ENCODE results near the gene ATP1A1. TPM values are rescaled to one million over a fixed set of nuclear protein-coding genes. Genes with fewer than 3 reads are reported as not detected.

The ATP1A1 gene
- total and polyA plus RNA-seq, 4 experiments from 2014 or later: 46.5 to 256 (median 163) TPM

GRCh38 chr1:116396769-116397168 lies 23.7 kb downstream of the ATP1A1 start:
- Mint-ChIP-seq H3K36me3 (peaks cover 91 to 97% of the 10 kb centered on the region in 2 donors), H3K27ac (peak overlapping the region in 3 of 7 donors; percentile 11 to 22 (median 22)), H3K9me3 (peaks cover 0 to 3% (median 0%) of the 10 kb centered on the region in 8 donors), H3K4me3 (no peak overlapping the region), H3K27me3 (no peaks in the 10 kb centered on the region), H3K4me1 (peaks cover 12 to 30% (median 21%) of the 10 kb centered on the region in 4 donors)
- no peaks in the 10 kb centered on the region for H3K27me3 ChIP-seq (ENCODE audit: insufficient read depth, low read length)
- no peak overlapping the region for H3K27ac ChIP-seq (ENCODE audit: low read depth, low read length)
- ChIA-PET CTCF (ENCODE audit: partially characterized antibody) (interaction anchor here (1.6 to 3.7 kb wide), 2 partner anchors 87 to 164 kb away, joined by 5 to 16 read pairs; no protein-coding TSS in a partner anchor), POLR2A (ENCODE audit: partially characterized antibody) (interaction anchor here (0.9 kb wide), 1 partner anchor 172 kb away, joined by 3 read pairs; no protein-coding TSS in a partner anchor)
- no peak overlapping the region for H3K4me3 ChIP-seq (ENCODE audit: low read length in 2 of 2)
- no peak for DNase-seq
- peaks cover 3% of the 10 kb centered on the region for H3K4me1 ChIP-seq (ENCODE audit: insufficient read depth, low read length)
- H3K9me3 ChIP-seq (ENCODE audit: control insufficient read depth in 1 of 2, low read length in 2 of 2): no peaks in the 10 kb centered on the region
- intact Hi-C loops (cut with micrococcal nuclease): no loop called here
- peaks cover 94% of the 10 kb centered on the region for H3K36me3 ChIP-seq (ENCODE audit: insufficient read depth, low read length)

- Histone ChIP-seq H3K9me3 (ENCODE audit: control insufficient read depth in 1 of 2, low read length in 2 of 2) (no peaks in the 10 kb centered on the region), H3K4me3 (ENCODE audit: low read length in 2 of 2) (no peak overlapping the region), H3K4me1 (ENCODE audit: insufficient read depth, low read length) (peaks cover 11% of the 10 kb centered on the region), H3K36me3 (ENCODE audit: insufficient read depth, low read length) (peaks cover 94% of the 10 kb centered on the region), H3K27ac (ENCODE audit: low read depth, low read length) (no peak overlapping the region), H3K27me3 (ENCODE audit: insufficient read depth, low read length) (no peaks in the 10 kb centered on the region)
- no peak for DNase-seq
- peak overlapping the region in 3 of 7 donors; percentile 43 to 64 (median 63) for H3K27ac Mint-ChIP-seq
- H3K4me3 Mint-ChIP-seq: no peak overlapping the region
- peaks cover 0 to 3% (median 0%) of the 10 kb centered on the region in 8 donors for H3K9me3 Mint-ChIP-seq
- intact Hi-C loops (cut with micrococcal nuclease): no loop called here
- H3K27me3 Mint-ChIP-seq: no peaks in the 10 kb centered on the region
- CTCF ChIA-PET (ENCODE audit: partially characterized antibody): interaction anchor here (0.7 to 3.7 kb wide), 4 partner anchors 49 to 167 kb away, joined by 3 to 16 read pairs (median 4); no protein-coding TSS in a partner anchor
- POLR2A ChIA-PET (ENCODE audit: partially characterized antibody): interaction anchor here (0.6 to 1.3 kb wide), 3 partner anchors 13 to 171 kb away, joined by 3 to 5 read pairs (median 3); no protein-coding TSS in a partner anchor
- peaks cover 12 to 31% (median 21%) of the 10 kb centered on the region in 4 donors for H3K4me1 Mint-ChIP-seq
- H3K36me3 Mint-ChIP-seq: peaks cover 89 to 97% of the 10 kb centered on the region in 2 donors
Observed at GRCh38 chr1:116397728-116398127, 24.7 kb downstream of the ATP1A1 start.

GRCh38 chr1:116400780-116401179 lies 27.7 kb downstream of the ATP1A1 start:
- no peak for DNase-seq
- ChIA-PET POLR2A (ENCODE audit: partially characterized antibody) (interaction anchor here (1.0 to 3.9 kb wide), 3 partner anchors 9 to 25 kb away, joined by 4 to 19 read pairs (median 15); no protein-coding TSS in a partner anchor), CTCF (ENCODE audit: partially characterized antibody) (interaction anchor here (1.2 to 2.3 kb wide), 2 partner anchors 84 to 262 kb away, joined by 5 to 12 read pairs; no protein-coding TSS in a partner anchor)
- intact Hi-C loops (cut with micrococcal nuclease): no loop called here
- peaks cover 0 to 3% (median 0%) of the 10 kb centered on the region in 8 donors for H3K9me3 Mint-ChIP-seq
- Histone ChIP-seq H3K4me3 (ENCODE audit: low read length in 2 of 2) (no peak overlapping the region), H3K36me3 (ENCODE audit: insufficient read depth, low read length) (peaks cover 95% of the 10 kb centered on the region), H3K27ac (ENCODE audit: low read depth, low read length) (no peak overlapping the region), H3K4me1 (ENCODE audit: insufficient read depth, low read length) (peaks cover 11% of the 10 kb centered on the region), H3K27me3 (ENCODE audit: insufficient read depth, low read length) (no peaks in the 10 kb centered on the region), H3K9me3 (ENCODE audit: control insufficient read depth in 1 of 2, low read length in 2 of 2) (no peaks in the 10 kb centered on the region)
- H3K27me3 Mint-ChIP-seq: no peaks in the 10 kb centered on the region
- H3K4me1 Mint-ChIP-seq: peaks cover 9 to 28% (median 19%) of the 10 kb centered on the region in 4 donors
- no peak overlapping the region for H3K4me3 Mint-ChIP-seq
- peak overlapping the region; percentile 28 to 77 (median 62) for H3K27ac Mint-ChIP-seq
- H3K36me3 Mint-ChIP-seq: peaks cover 93 to 100% of the 10 kb centered on the region in 2 donors

DNA sequence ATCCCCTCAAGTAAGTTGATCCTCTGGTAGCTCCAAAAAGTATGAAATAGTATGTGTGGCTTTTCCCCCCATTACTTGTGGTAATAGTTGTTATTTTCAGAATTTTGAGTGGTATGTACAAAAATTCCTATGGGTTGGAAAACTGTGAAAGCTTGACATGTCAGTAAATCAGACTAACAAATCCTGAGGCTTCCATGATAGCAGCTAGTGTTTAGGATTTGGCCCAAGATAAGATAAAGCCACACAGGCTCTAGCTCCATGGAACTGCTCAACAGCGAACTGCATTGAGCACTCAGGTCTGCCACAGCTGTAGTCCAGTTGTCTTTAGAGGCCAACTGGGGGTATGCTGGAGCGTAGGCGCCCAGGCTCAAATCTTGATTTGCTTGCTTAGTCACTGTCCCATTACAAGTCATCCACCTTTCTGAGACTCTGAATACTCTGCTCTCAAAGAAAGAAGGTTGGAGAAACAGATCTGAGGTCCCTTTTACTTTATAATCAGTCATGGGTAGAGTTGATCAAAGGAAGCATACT lies 28.7 kb downstream of the ATP1A1 start:
- H3K27ac ChIP-seq (ENCODE audit: low read depth, low read length): no peak overlapping the region
- H3K4me3 ChIP-seq (ENCODE audit: low read length in 2 of 2): no peak overlapping the region
- H3K9me3 ChIP-seq (ENCODE audit: control insufficient read depth in 1 of 2, low read length in 2 of 2): no peaks in the 10 kb centered on the region
- Mint-ChIP-seq H3K4me1 (peaks cover 10 to 31% (median 21%) of the 10 kb centered on the region in 4 donors), H3K36me3 (peaks cover 92 to 99% of the 10 kb centered on the region in 2 donors), H3K4me3 (no peak overlapping the region), H3K27me3 (no peaks in the 10 kb centered on the region), H3K27ac (peak overlapping the region in 6 of 7 donors; percentile 23 to 89 (median 52)), H3K9me3 (peaks cover 0 to 3% (median 0%) of the 10 kb centered on the region in 8 donors)
- peaks cover 91% of the 10 kb centered on the region for H3K36me3 ChIP-seq (ENCODE audit: insufficient read depth, low read length)
- no peaks in the 10 kb centered on the region for H3K27me3 ChIP-seq (ENCODE audit: insufficient read depth, low read length)
- ChIA-PET CTCF (ENCODE audit: partially characterized antibody) (interaction anchor here (0.8 to 2.4 kb wide), 5 partner anchors 11 to 263 kb away, joined by 3 to 12 read pairs (median 6); no protein-coding TSS in a partner anchor), POLR2A (ENCODE audit: partially characterized antibody) (interaction anchor here (0.7 to 3.9 kb wide), 7 partner anchors 10 to 251 kb away, joined by 3 to 19 read pairs (median 4); no protein-coding TSS in a partner anchor)
- H3K4me1 ChIP-seq (ENCODE audit: insufficient read depth, low read length): peaks cover 11% of the 10 kb centered on the region
- DNase-seq: no peak
- intact Hi-C loops (cut with micrococcal nuclease): no loop called here

DNA sequence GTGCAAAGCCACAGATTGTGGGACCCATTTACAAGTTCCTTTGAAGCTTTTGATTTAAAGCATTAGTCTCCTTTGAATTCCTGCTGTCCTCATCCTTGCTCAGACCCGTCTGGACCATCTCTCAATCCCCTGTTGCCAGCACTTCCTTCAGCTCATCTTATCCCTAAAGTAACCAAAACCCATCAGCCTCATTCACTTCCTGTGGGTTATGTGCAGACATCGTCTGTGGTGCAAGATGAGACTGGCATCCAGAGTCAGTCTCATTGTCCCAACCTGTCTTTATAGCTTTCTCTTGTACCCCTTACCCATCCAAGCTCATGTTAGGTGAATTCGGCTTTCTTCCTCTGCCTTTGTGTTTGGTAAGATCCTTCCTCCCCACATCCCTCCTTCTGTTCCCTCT lies 29.3 kb downstream of the ATP1A1 start:
- no peak for DNase-seq
- peaks cover 12 to 37% (median 22%) of the 10 kb centered on the region in 4 donors for H3K4me1 Mint-ChIP-seq
- CTCF ChIA-PET (ENCODE audit: partially characterized antibody): interaction anchor here (0.8 to 2.4 kb wide), 4 partner anchors 12 to 83 kb away, joined by 3 to 12 read pairs (median 7); no protein-coding TSS in a partner anchor

DNA sequence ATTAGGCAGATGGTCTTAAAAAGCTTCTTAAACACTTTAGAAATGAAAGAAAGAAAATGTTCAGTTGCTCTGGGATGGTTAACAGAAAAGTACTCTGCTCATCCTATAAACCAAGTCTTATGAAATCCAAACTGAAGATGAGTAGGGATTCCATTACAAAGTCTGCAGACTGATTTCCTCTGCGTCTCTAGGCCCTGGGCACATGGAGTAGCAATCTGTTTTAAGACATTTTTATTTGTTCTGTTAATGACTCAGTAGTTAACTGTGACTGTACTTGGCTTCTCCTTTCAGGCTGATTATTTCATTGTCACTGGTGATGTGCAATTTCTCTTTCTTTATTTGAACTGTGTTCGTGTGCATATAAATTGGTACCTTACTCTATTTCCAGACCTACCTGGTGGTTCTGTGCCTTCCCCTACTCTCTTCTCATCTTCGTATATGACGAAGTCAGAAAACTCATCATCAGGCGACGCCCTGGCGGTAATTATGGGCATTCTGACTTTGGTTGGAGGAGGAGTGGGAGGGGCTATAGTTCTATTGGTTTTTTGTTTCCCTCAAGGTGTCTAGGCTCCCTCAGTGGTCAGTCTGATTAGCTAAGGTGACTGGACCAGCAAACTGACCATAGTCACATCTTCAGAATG lies 30.6 kb downstream of the ATP1A1 start:
- Histone ChIP-seq H3K36me3 (ENCODE audit: insufficient read depth, low read length) (peaks cover 75% of the 10 kb centered on the region), H3K27ac (ENCODE audit: low read depth, low read length) (no peak overlapping the region), H3K9me3 (ENCODE audit: control insufficient read depth in 1 of 2, low read length in 2 of 2) (no peaks in the 10 kb centered on the region), H3K4me3 (ENCODE audit: low read length in 2 of 2) (no peak overlapping the region), H3K4me1 (ENCODE audit: insufficient read depth, low read length) (peaks cover 11% of the 10 kb centered on the region), H3K27me3 (ENCODE audit: insufficient read depth, low read length) (no peaks in the 10 kb centered on the region)
- intact Hi-C loops (cut with micrococcal nuclease): no loop called here
- H3K4me3 Mint-ChIP-seq: no peak overlapping the region
- ChIA-PET CTCF (ENCODE audit: partially characterized antibody) (interaction anchor here (1.0 to 2.4 kb wide), 2 partner anchors 13 to 14 kb away, joined by 3 to 8 read pairs; no protein-coding TSS in a partner anchor), POLR2A (ENCODE audit: partially characterized antibody) (interaction anchor here (0.6 to 3.9 kb wide), 2 partner anchors 15 to 151 kb away, joined by 3 to 19 read pairs; no protein-coding TSS in a partner anchor)
- H3K36me3 Mint-ChIP-seq: peaks cover 84 to 96% of the 10 kb centered on the region in 2 donors
- no peaks in the 10 kb centered on the region for H3K27me3 Mint-ChIP-seq
- H3K4me1 Mint-ChIP-seq: peaks cover 12 to 40% (median 24%) of the 10 kb centered on the region in 4 donors
- no peak for DNase-seq
- peaks cover 0 to 4% (median 0%) of the 10 kb centered on the region in 8 donors for H3K9me3 Mint-ChIP-seq
- H3K27ac Mint-ChIP-seq: peak overlapping the region in 4 of 7 donors; percentile 12 to 88 (median 38)

More for the DNA sequence above, 29.3 kb downstream of the ATP1A1 start:
- Histone ChIP-seq H3K4me3 (ENCODE audit: low read length in 2 of 2) (no peak overlapping the region), H3K36me3 (ENCODE audit: insufficient read depth, low read length) (peaks cover 88% of the 10 kb centered on the region), H3K27ac (ENCODE audit: low read depth, low read length) (peak overlapping the region; percentile 5), H3K4me1 (ENCODE audit: insufficient read depth, low read length) (peaks cover 11% of the 10 kb centered on the region), H3K27me3 (ENCODE audit: insufficient read depth, low read length) (no peaks in the 10 kb centered on the region), H3K9me3 (ENCODE audit: control insufficient read depth in 1 of 2, low read length in 2 of 2) (no peaks in the 10 kb centered on the region)
- intact Hi-C loops (cut with micrococcal nuclease): no loop called here
- Mint-ChIP-seq H3K4me3 (peak overlapping the region in 2 of 8 donors; percentile 16 to 35), H3K36me3 (peaks cover 91 to 99% of the 10 kb centered on the region in 2 donors), H3K27me3 (no peaks in the 10 kb centered on the region), H3K9me3 (peaks cover 0 to 3% (median 0%) of the 10 kb centered on the region in 8 donors), H3K27ac (peak overlapping the region; percentile 4 to 93 (median 86))
- POLR2A ChIA-PET (ENCODE audit: partially characterized antibody): interaction anchor here (0.7 to 3.9 kb wide), 6 partner anchors 12 to 251 kb away, joined by 3 to 19 read pairs (median 4); no protein-coding TSS in a partner anchor

Data from CD4-positive, alpha-beta memory T cell (primary cell).